HL-60/S4 treated with retinoic acid at 250 ng/mL for 4 days and 3 days (cell line): Measurements from ENCODE around the gene NAXD.

ENCODE experiments used
- in situ Hi-C: fragments of 300-500 bp; cut with MboI; formaldehyde crosslinking; loops from 2 replicates; pipeline ENCODE4 v1.7.0; 2022; ENCODE audit warnings: low sequenced_read_pairs

The NAXD gene

DNA sequence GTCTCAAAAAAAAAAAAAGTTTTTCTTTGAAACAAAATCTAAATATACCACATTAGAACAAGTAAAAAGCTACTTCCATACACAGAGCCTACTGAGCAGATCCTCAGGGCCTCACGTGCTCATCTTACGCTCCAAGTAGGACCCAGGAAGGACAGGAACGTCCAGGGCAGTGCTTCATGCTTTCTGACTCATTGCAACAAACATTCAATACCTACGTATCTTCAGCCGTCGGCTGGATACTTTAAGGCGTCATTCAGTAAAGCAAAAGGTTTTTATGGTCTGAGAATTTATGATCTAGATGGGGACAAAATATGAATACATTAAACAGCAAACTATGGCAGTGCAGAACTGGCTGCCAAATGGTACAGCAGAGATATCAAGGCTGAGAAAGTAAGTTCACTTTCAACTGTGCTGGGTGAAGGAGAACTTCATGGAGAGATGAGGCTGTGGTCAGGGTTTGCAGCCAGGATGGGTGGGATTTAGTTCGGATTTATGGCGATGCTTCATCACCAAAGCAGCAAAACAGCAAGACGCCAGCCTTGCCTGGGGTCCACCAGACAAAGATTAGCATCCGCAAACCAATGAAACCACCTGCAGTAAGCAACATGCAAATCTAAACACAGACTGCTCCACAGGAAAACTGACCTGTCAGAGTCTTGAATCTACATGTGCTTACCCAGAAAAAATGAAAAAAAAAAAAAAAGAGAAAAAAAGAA is 70.1 kb downstream of the NAXD start:
- in situ Hi-C loops: no loop called here

DNA sequence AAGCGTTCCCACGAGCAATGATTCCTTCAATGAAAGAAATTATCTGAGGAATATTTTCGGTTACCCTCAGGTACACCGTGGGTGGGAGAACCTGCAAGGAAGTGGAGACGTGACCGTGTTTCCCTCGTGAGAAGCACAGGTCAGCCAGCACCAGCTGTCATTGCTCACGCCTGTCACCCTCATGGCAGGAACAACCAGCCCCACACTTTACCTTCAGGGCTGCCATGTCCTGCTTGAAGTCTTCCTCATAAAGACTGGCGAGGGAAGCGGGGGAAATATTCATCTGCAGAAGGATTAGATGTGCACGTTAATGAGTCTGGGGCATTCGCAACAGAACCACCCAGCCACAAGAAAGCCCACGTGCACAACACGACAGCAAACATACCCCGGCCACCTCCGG is 72.4 kb downstream of the NAXD start:
- in situ Hi-C loops: no loop called here

DNA sequence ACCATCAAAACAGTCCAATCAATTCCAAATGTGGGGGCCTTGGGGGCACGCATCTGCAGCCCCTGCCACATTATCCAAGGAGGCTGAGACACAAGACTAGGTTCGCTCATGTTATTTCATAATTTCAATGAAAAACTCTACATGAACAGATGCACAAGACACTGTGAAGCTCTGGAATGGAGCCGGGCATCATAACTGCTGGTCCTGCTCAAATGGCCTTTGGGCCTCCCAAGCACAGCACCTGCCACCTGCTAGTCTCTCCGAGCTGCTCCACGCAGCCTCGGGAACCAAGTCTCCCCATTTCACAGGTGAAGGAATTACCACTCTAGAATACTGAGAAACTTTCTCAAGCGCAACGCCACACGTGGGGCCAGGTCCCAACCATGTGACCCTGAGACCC is 73.7 kb downstream of the NAXD start:
- in situ Hi-C loops: no loop called here
